ENCODE results near the gene IL15RA.
"Not testable (repeated sequence)": the region's sequence is repeated elsewhere in the genome, so short reads cannot be mapped to it uniquely, and the experiment has no call there.

The IL15RA gene

DNA sequence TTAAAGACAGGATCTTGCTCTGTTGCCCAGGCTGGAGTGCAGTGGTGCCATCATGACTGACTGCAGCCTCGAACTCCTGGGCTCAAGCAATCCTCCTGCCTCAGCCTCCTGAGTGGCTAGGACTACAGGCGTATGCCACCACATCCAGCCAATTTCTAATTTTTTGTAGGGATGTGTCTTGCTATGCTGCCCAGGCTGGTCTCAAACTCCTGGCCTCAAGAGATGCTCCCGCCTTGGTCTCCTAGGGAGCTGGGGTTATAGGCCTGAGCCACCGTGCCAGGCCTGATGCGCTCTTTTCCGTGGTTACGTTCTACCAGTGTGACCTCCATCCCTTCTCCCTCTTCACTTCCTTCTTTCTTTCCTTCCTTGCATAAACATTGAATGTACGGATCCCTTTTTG is 34.2 kb upstream of the IL15RA start:
- TF ChIP-seq, protein P1, sequence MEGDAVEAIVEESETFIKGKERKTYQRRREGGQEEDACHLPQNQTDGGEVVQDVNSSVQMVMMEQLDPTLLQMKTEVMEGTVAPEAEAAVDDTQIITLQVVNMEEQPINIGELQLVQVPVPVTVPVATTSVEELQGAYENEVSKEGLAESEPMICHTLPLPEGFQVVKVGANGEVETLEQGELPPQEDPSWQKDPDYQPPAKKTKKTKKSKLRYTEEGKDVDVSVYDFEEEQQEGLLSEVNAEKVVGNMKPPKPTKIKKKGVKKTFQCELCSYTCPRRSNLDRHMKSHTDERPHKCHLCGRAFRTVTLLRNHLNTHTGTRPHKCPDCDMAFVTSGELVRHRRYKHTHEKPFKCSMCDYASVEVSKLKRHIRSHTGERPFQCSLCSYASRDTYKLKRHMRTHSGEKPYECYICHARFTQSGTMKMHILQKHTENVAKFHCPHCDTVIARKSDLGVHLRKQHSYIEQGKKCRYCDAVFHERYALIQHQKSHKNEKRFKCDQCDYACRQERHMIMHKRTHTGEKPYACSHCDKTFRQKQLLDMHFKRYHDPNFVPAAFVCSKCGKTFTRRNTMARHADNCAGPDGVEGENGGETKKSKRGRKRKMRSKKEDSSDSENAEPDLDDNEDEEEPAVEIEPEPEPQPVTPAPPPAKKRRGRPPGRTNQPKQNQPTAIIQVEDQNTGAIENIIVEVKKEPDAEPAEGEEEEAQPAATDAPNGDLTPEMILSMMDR (conservative IDR thresholded peaks at IDR 0.05) = no peak
- no peak for TF ChIP-seq ZFX (IDR thresholded peaks at IDR 0.05)

DNA sequence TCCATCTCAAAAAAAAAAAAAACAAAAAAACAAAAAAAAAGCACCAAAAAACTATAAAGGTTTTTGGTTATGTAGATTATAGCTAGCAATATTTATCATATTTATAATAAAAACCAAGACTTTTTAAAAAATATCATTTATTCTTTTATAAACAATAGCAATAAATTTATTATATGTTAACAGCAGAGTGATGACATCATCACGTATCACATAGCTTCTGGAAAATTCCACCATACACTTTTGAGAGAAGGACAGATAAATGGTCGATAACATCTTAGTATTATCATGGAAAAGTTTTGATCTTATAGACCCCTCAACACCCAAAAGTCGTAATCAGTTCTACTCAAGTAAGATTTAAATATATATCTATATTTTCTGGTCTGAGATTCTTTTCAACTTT is 33.2 kb upstream of the IL15RA start:
- TF ChIP-seq, protein P1 (conservative IDR thresholded peaks at IDR 0.05) = no peak
- no peak overlapping the region for H3K27ac ChIP-seq

More for the DNA sequence above, 34.2 kb upstream of the IL15RA start:
- no peak overlapping the region for H3K27ac ChIP-seq

DNA sequence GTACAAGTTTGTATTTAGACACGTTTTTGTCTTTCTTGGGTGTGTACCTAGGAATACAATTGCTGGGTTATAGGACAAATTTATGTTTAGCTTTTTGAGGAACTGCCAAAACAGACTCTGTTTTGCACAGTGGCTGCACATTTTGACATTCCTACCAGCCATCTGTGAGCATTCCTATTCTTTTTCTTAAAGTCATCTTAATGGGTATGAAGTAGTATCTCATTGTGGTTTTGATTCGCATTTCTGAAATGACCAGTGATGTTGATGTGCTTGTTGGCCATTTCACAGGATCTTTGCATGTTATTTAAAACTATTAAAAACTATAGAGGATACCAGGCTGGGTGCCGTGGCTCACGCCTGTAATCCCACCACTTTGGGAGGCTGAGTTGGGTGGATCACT is 32.6 kb upstream of the IL15RA start:
- H3K27ac ChIP-seq = no peak overlapping the region
- TF ChIP-seq, protein P1 (conservative IDR thresholded peaks at IDR 0.05) = no peak
- TF ChIP-seq ZFX (IDR thresholded peaks at IDR 0.05) = no peak

DNA sequence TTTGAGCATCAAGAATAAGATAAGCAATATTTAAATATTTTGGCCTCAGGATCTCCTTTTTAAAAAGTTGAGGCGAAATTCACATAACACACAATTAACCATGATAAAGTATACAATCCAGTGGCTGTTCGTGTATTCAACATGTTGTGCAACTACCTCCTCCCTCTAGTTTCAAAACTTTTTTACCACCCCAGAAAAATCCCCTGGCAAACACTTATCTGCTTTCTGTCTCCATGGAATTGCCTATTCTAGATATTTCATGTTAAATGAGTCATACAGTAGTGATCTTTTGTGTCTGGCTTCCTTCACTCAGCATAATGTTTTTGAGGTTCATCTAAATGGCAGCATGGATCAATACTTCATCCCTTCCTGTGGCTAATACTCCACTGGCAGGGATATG is 31.8 kb upstream of the IL15RA start:
- no peak overlapping the region for H3K27ac ChIP-seq
- no peak for TF ChIP-seq ZFX (IDR thresholded peaks at IDR 0.05)

- no peak overlapping the region for H3K27ac ChIP-seq
- TF ChIP-seq, protein P1 (conservative IDR thresholded peaks at IDR 0.05) = no peak
- no peak for TF ChIP-seq ZFX (IDR thresholded peaks at IDR 0.05)
Measured at GRCh38 chr10:6008497-6009142, 31.3 kb upstream of the IL15RA start.

DNA sequence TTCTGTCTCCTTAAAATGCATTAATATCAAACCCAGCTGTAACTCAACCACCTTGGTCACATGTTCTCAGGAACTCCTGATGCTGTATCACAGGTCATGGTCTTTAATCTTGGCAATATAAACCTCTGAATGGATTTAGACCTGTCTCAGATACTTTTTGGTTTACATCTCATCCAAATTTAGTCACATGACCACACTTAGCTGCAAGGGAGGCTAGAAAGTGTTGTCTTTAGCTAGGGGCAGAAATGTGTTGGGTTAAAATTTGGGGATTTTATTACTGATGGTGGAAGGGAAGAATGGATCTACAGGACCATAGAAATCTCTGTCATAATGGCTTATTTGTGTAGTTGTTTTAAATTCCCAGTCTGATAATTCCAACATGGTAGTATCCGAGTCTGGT is 29.6 kb upstream of the IL15RA start:
- no peak overlapping the region for H3K27ac ChIP-seq
- TF ChIP-seq, protein P1 (conservative IDR thresholded peaks at IDR 0.05) = no peak
- TF ChIP-seq ZFX (IDR thresholded peaks at IDR 0.05) = no peak

DNA sequence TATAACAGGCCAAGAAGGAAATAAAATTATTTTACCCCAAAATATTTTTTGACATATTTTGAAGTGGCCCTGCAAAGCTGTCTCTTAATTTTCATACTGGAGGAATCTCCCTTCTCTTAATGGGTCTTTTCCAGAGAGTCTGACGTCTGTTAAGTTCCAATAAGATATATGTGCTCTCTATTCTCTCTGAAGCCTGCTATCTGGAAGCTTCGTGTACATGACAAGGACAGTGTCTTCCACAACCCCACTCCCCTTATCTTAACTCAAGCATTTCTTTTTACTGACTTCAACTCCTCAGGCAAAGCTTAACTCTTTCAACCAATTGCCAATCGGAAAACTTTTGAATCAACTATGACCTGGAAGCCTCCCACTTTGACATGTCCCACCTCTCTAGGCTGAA is 29.2 kb upstream of the IL15RA start:
- H3K27ac ChIP-seq = no peak overlapping the region
- TF ChIP-seq, protein P1 (conservative IDR thresholded peaks at IDR 0.05) = no peak
- TF ChIP-seq ZFX (IDR thresholded peaks at IDR 0.05) = no peak

GRCh38 chr10:6005856-6006395 is 28.6 kb upstream of the IL15RA start:
- TF ChIP-seq, protein P1 (conservative IDR thresholded peaks at IDR 0.05) = no peak
- TF ChIP-seq ZFX (IDR thresholded peaks at IDR 0.05) = no peak
- H3K27ac ChIP-seq = no peak overlapping the region

GRCh38 chr10:6005161-6005804 is 27.9 kb upstream of the IL15RA start:
- H3K27ac ChIP-seq = not testable (repeated sequence)
